ENCODE measurements around the gene BAHCC1. TPM values are rescaled to one million over a fixed set of nuclear protein-coding genes. Genes with fewer than 3 reads are reported as not detected.

Gene BAHCC1
- total and polyA plus RNA-seq, 2 of the 8 experiments (the other 6 are each of a cell fraction or from before 2014, with no cell fraction given) = 0.26 to 0.58 TPM

DNA sequence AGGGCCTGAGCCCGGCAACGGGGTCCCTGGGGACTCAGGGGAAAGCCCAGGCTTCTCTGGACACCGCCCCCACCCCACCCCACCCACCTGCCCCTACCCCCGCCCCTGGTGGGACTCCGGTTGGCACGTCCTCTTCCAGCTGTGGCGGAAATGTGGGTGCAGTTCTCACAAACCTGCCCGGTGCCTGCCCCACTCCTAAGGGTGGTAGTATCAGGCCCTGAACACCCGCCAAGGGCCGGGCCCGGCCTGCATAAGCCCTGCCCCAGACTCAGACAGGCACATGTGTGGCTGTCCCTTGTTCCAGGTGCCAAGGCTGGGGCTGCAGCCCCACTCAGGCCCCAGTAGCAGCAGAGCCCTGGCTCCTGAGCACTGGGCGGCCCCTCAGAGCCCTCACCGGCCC lies 59.2 kb downstream of the BAHCC1 start:
- WGBS, 2 experiments (ENCODE audit: extremely low coverage in 1 of 2, insufficient coverage in 1 of 2, insufficient read length in 1 of 2, insufficient replicate concordance in 2 of 2, low coverage in 1 of 2, low lambda C conversion rate in 2 of 2, missing lambda C conversion rate in 1 of 2) = 90% methylated on average over 10 of the region's 13 CpGs; no CpG with 5 or more reads in 1 of the 2 experiments
- Histone ChIP-seq H3K36me3 (ENCODE audit: control insufficient read depth in 2 of 4, insufficient read depth in 4 of 4, low read length in 3 of 4) (no peaks in the 10 kb centered on the region), H3K4me1 (replicated peaks in 1 of 4; ENCODE audit: control insufficient read depth in 3 of 4, insufficient read depth in 4 of 4, low read length in 3 of 4) (peaks cover 0 to 10% (median 6%) of the 10 kb centered on the region in 4 experiments; a peak in 6 of 7 replicates), H3K4me2 (ENCODE audit: insufficient read depth in 1 of 2, low read depth in 2 of 2, low read length in 2 of 2) (no peak overlapping the region), H3K79me2 (ENCODE audit: control insufficient read depth in 1 of 2, insufficient read depth in 2 of 2, low read length in 2 of 2) (no peaks in the 10 kb centered on the region), H3K4ac (replicated peaks; ENCODE audit: insufficient read length, low read depth, low read length) (no peak overlapping the region), H4K91ac (replicated peaks; ENCODE audit: insufficient read length, low read length) (no peak overlapping the region), H4K20me1 (replicated peaks in 1 of 2; ENCODE audit: control insufficient read depth in 1 of 2, insufficient read depth in 2 of 2, low read length in 2 of 2) (no peaks in the 10 kb centered on the region), H3K27ac (ENCODE audit: low read depth, low read length) (no peak overlapping the region), H3K9me3 (ENCODE audit: insufficient read depth in 2 of 2, low read depth in 1 of 2, low read length in 1 of 2) (no peaks in the 10 kb centered on the region), H3K56ac (replicated peaks; ENCODE audit: insufficient read length, low read depth, low read length) (no peak overlapping the region), H3K14ac (ENCODE audit: insufficient read length) (no peak overlapping the region), H3K9ac (replicated peaks in 1 of 4; ENCODE audit: extremely low read depth in 1 of 4, low read depth in 3 of 4, low read length in 3 of 4) (no peak overlapping the region), H3K79me1 (ENCODE audit: low read depth, low read length) (no peaks in the 10 kb centered on the region), H2BK5ac (ENCODE audit: low read depth, low read length) (no peak overlapping the region), H3K27me3 (replicated peaks in 1 of 4; ENCODE audit: control insufficient read depth in 3 of 4, extremely low read depth in 1 of 4, insufficient read depth in 3 of 4, low read length in 3 of 4) (no peaks in the 10 kb centered on the region), H4K8ac (ENCODE audit: extremely low read depth, insufficient read depth, low read length) (no peak overlapping the region), H2BK12ac (ENCODE audit: low read depth, low read length) (no peak overlapping the region), H2BK20ac (ENCODE audit: low read length) (no peak overlapping the region), H3K18ac (ENCODE audit: extremely low read depth, low read length) (no peak overlapping the region), H2BK15ac (ENCODE audit: low read length) (no peak overlapping the region), H2AFZ (ENCODE audit: low read length) (no peak overlapping the region), H4K5ac (ENCODE audit: insufficient read length, low read depth, low read length) (no peak overlapping the region), H3K23me2 (ENCODE audit: low read depth, low read length) (no peaks in the 10 kb centered on the region), H2AK5ac (ENCODE audit: low read depth, low read length) (0 out of 2 replicates have a peak overlapping the region, but pooled peaks have one; percentile 6), H3K23ac (ENCODE audit: insufficient read length) (no peak overlapping the region), H3K4me3 (ENCODE audit: extremely low read depth in 1 of 4, insufficient read depth in 2 of 4, low read depth in 3 of 4, low read length in 4 of 4) (no peak overlapping the region), H2BK120ac (replicated peaks; ENCODE audit: low read depth, low read length) (no peak overlapping the region)
- ChIA-PET CTCF (ENCODE audit: partially characterized antibody) (interaction anchor here (1.2 to 2.4 kb wide), 3 partner anchors 14 to 45 kb away, joined by 3 to 12 read pairs (median 5); no protein-coding TSS in a partner anchor), POLR2A (ENCODE audit: partially characterized antibody) (no interaction called here)
- FAIRE-seq = no peak
- no peak for DNase-seq (ENCODE audit: low read depth in 1 of 2, low spot score in 2 of 2)
- TF ChIP-seq ASH2L (IDR thresholded peaks at IDR 0.05; ENCODE audit: low read length) = no peak

Measured in H1 (cell line).